ENCODE data around the gene HSF2BP.
"Not testable (repeated sequence)": the region's sequence is repeated elsewhere in the genome, so short reads cannot be mapped to it uniquely, and the experiment has no call there.

HSF2BP gene

GRCh38 chr21:43600642-43601402 is 58.5 kb downstream of the HSF2BP start:
- no peak overlapping the region for H3K4me3 ChIP-seq (ENCODE audit: low read depth, low read length)
- TF ChIP-seq CTCF (IDR thresholded peaks at IDR 0.05; ENCODE audit: borderline replicate concordance, insufficient read depth, low read depth, low read length), result no peak

GRCh38 chr21:43599728-43600127 is 59.6 kb downstream of the HSF2BP start:
- H3K4me3 ChIP-seq (ENCODE audit: low read depth, low read length), result no peak overlapping the region
- no peak for TF ChIP-seq CTCF (IDR thresholded peaks at IDR 0.05; ENCODE audit: borderline replicate concordance, insufficient read depth, low read depth, low read length)

GRCh38 chr21:43598416-43599120 is 60.7 kb downstream of the HSF2BP start:
- no peak for TF ChIP-seq CTCF (IDR thresholded peaks at IDR 0.05; ENCODE audit: borderline replicate concordance, insufficient read depth, low read depth, low read length)

GRCh38 chr21:43597540-43598250 is 61.6 kb downstream of the HSF2BP start:
- H3K4me3 ChIP-seq (ENCODE audit: low read depth, low read length), result no peak overlapping the region
- TF ChIP-seq CTCF (IDR thresholded peaks at IDR 0.05; ENCODE audit: borderline replicate concordance, insufficient read depth, low read depth, low read length), result no peak

More at GRCh38 chr21:43598416-43599120, 60.7 kb downstream of the HSF2BP start:
- H3K4me3 ChIP-seq (ENCODE audit: low read depth, low read length), result no peak overlapping the region

GRCh38 chr21:43597052-43597451 is 62.2 kb downstream of the HSF2BP start:
- H3K4me3 ChIP-seq (ENCODE audit: low read depth, low read length), result no peak overlapping the region
- TF ChIP-seq CTCF (IDR thresholded peaks at IDR 0.05; ENCODE audit: borderline replicate concordance, insufficient read depth, low read depth, low read length), result no peak

- no peak for TF ChIP-seq CTCF (IDR thresholded peaks at IDR 0.05; ENCODE audit: borderline replicate concordance, insufficient read depth, low read depth, low read length)
- H3K4me3 ChIP-seq (ENCODE audit: low read depth, low read length), result no peak overlapping the region
These were observed 62.7 kb downstream of the HSF2BP start for GRCh38 chr21:43596616-43597015.

GRCh38 chr21:43595769-43596168 is 63.5 kb downstream of the HSF2BP start:
- not testable (repeated sequence) for H3K4me3 ChIP-seq (ENCODE audit: low read depth, low read length)

Data from GM12875 (cell line).